ENCODE results near the gene SYT2.

DNA sequence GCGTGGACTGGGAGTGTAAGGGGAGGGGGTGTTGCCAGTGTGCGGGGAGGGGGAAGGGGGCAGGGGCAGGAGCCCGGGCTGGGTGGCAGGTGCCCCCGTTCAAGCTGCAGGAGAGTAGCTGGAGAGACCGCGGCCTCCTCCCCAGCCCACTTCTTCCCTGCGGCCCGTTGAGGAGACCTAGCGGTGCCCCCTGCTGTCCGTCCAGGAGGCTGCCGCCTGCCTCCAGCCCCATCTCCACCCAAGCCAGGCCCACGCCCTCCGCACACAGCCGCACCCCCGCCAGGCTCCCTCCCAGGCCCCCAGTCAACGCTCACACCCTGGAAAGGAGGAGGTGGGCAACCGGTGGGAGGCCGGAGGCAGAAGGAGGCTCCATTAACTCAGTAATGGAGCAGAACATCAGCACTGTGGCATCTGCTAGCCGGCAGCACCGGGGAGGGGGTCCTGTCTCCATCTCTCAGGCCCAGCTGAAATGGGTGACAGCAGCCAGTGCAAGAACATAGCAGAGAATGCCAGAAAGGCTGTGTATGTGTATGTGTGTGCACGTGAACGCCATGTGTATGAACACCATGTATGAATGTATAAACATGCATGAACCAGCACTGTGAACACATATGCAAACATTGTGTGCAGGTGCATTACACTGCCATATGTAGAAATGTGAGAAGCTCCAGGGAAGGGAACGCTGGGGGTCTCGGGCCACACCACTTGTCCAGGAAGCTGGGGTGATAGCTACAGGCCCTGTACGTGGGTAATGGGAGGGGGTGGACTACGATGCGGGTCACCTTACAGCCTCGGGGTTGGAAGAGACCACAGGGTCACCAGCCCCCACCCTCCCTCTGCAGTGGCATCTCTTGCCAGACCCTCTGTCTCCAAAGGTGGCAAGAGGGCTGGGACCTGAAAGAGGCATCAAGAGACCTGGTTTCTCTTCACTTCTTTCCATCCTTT, 84.6 kb downstream of the SYT2 start:
- TF ChIP-seq POLR2AphosphoS5 (IDR thresholded peaks at IDR 0.05; ENCODE audit: low read depth, low read length) (no peak), TAF1 (IDR thresholded peaks at IDR 0.05; ENCODE audit: low read depth, low read length) (no peak), POLR2A (IDR thresholded peaks at IDR 0.05; ENCODE audit: low read depth, low read length) (no peak), PAX5 (IDR thresholded peaks at IDR 0.05; ENCODE audit: insufficient read depth, low read length, severe bottlenecking) (no peak)

Measured in GM12891 (cell line).